GM12891 (cell line): ENCODE results near the gene ENOX1.

Experiments used
- PAX5 ChIP-seq: IDR thresholded peaks from 2 replicates; pipeline ENCODE4 v1.6.1; 2011; ENCODE audit warnings: low read length, moderate library complexity, mild to moderate bottlenecking; ENCODE audit not compliant: insufficient read depth, severe bottlenecking
- POLR2A ChIP-seq: IDR thresholded peaks from 2 replicates; pipeline ENCODE4 v1.6.1; 2011; ENCODE audit warnings: low read depth, low read length, control low read depth
- POLR2AphosphoS5 ChIP-seq: IDR thresholded peaks from 2 replicates; pipeline ENCODE4 v1.6.1; 2011; ENCODE audit warnings: low read depth, low read length, control low read depth
- SPI1 ChIP-seq: IDR thresholded peaks from 2 replicates; pipeline ENCODE4 v1.6.1; 2011; ENCODE audit warnings: low read depth, low read length, control low read depth
- TAF1 ChIP-seq: IDR thresholded peaks from 2 replicates; pipeline ENCODE4 v1.6.1; 2011; ENCODE audit warnings: low read depth, low read length, control low read depth

DNA sequence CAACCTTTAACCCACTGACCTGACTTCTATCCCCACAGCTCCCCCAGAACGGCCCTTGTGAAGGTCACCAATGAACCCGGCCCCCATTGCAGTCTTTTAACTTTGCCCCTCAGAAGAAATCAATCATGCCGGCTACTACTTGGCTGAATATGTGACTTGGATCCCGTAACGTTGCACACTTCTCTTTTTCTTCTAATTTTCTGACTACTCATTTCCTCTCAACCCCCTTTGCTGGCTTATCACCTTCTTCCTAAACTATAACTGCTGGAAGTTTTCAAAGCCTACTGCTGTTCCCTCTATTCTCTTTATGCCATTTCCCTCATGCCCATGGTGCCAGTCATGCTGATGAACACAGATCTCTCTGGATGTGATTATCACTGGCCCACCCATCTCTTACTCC is 395.7 kb downstream of the ENOX1 start:
- TF ChIP-seq TAF1 (no peak), POLR2AphosphoS5 (no peak), POLR2A (no peak), SPI1 (peak; percentile 59; the same call in 1 of the 2 replicates), PAX5 (no peak)
